Spinal cord (tissue), 10 donors: ENCODE measurements around the gene AP2A2. TPM values are rescaled to one million over a fixed set of nuclear protein-coding genes. Genes with fewer than 3 reads are reported as not detected.

Experiments
- DNase-seq, 6 donors: peaks; one replicate each; pipeline versions ENCODE4 v3.0.0 to v3.0.0-alpha.2; 2013 to 2015; ENCODE audit warnings: low spot score in 6 of 6, low read depth in 4 of 6
- H3K27ac ChIP-seq: one replicate; pipeline ENCODE4 v1.5.1; 2013; ENCODE audit warnings: low read depth, low read length, control low read depth
- H3K27me3 ChIP-seq: one replicate; pipeline ENCODE4 v1.6.1; 2013; ENCODE audit warnings: low read length; ENCODE audit not compliant: control insufficient read depth, insufficient read depth
- H3K36me3 ChIP-seq: one replicate; pipeline ENCODE4 v1.6.1; 2013; ENCODE audit warnings: low read length; ENCODE audit not compliant: control insufficient read depth, insufficient read depth
- H3K4me1 ChIP-seq: one replicate; pipeline ENCODE4 v1.6.1; 2013; ENCODE audit warnings: low read length; ENCODE audit not compliant: control insufficient read depth, insufficient read depth
- H3K4me3 ChIP-seq: one replicate; pipeline ENCODE4 v1.5.1; 2013; ENCODE audit warnings: low read depth, low read length, control low read depth
- H3K9me3 ChIP-seq: one replicate; pipeline ENCODE4 v1.6.1; 2013; ENCODE audit warnings: low read length; ENCODE audit not compliant: control insufficient read depth, insufficient read depth
- WGBS: methylation state at CpG from one replicate; pipeline ENCODE4 v1.1.5; 2013; ENCODE audit warnings: missing lambda C conversion rate; ENCODE audit not compliant: insufficient coverage; 5-methylcytosine and 5-hydroxymethylcytosine counted together
- polyA plus RNA-seq, 2 donors: library from polyadenylated mRNA; unstranded; fragments of 120-200 nt; gene quantifications; one replicate each; pipeline ENCODE4 v1.2.1, GENCODE V29; 2013; ENCODE audit not compliant: insufficient read length in 2 of 2
- total RNA-seq, 2 donors: library from RNA; depleted of rRNA in 1 of 2; stranded (reverse); fragments of 120-200 nt in 1 of 2; fragments of >200 nt in 1 of 2; gene quantifications; one replicate each; pipeline versions ENCODE4 v1.2.3 to v1.2.4, GENCODE V29; 2013 to 2014
- donor health status: healthy.

The AP2A2 gene
- total and polyA plus RNA-seq, 4 donors: 46.4 to 132 (median 82.1) TPM

DNA sequence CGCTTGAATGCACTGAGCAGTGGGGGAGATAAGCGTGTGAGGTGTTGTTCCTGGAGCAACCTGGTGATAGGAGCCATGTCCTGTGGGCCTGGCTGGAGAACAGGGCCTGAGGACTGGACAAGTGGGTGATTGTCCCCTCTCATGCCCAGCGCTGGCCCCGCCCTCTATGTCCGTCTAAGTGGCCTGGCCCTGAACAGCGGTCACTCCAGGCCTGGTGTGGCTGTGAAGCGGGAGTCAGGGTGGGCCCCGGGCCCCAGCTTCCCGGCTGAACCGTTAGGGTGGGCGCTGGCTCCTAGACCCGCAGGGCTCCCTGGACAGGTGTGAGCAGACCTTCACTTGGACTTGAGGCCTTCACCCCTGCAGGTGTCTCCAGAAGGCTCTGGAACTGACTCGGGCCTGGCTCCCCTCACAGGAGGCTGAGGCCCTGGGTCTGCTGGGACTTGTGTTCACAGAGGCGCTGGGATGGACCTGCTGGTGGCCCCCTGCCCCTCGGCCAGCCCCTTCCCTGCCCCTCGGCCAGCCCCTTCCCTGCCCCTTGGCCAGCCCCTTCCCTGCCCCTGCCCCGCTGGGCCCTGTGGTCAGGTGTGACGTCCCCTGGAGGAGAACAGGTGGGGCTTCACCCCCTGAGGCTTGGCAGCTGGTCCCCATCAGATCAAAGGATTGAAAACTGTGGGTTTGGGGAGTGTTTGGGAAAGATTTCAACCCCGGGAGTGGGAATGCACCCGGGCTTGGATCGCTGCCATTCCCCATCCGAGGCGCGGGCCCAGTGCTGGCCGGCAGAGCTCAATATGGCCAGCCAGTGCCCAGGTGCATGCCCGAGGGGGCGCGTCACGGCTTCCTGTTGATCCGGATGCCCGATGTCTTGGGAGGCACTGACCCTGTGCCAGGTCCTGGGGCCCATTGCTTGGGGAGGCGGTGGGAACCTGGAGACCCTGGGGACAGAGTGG lies 114.1 kb downstream of the AP2A2 start:
- Histone ChIP-seq H3K9me3 (no peaks in the 10 kb centered on the region), H3K4me1 (peaks cover 6% of the 10 kb centered on the region), H3K36me3 (peaks cover 5% of the 10 kb centered on the region), H3K27ac (no peak overlapping the region), H3K27me3 (no peaks in the 10 kb centered on the region), H3K4me3 (no peak overlapping the region)
- DNase-seq: no peak
- WGBS: 77% methylated on average over 30 of the region's 32 CpGs

DNA sequence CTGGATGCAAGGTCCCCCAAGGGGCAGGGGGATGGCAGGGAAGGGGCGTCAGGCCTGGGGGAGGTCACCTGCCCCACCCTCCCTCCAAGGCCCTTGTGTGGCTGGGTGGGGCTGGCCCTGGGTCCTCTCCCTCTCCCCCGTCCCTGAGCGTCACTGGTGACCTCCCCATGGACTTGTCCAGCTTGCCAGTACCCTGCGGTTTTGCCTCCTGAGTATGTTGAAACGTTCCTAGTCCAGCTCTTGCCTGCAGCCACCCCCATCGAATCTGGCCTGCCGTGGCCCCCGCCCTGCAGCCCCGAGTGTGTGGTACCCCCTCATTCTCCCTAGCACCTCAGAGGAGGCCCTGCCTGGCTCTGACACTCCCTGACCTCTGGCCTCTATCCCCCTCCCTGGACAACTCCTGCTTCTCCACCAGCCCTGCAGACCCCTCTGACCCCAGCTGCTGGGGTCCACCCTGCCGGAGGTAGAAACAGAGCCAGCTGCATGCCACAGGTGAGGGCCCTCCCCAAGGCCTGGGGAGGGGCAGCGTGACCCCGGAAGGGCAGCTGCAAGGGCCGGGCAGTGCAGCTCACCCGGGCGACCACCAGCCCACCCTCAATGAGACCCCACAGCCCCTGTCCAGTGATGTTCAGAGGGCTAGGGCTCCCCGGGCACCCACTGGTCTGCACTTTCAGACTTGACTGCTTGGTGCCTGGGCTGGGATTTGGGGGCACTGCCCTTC lies 114.9 kb downstream of the AP2A2 start:
- H3K4me3 ChIP-seq: no peak overlapping the region
- H3K36me3 ChIP-seq: peaks cover 5% of the 10 kb centered on the region
- H3K4me1 ChIP-seq: peaks cover 6% of the 10 kb centered on the region
- WGBS: 77% methylated on average over 15 of the region's 16 CpGs
- no peak overlapping the region for H3K27ac ChIP-seq
- H3K9me3 ChIP-seq: no peaks in the 10 kb centered on the region
- H3K27me3 ChIP-seq: no peaks in the 10 kb centered on the region
- DNase-seq: no peak

DNA sequence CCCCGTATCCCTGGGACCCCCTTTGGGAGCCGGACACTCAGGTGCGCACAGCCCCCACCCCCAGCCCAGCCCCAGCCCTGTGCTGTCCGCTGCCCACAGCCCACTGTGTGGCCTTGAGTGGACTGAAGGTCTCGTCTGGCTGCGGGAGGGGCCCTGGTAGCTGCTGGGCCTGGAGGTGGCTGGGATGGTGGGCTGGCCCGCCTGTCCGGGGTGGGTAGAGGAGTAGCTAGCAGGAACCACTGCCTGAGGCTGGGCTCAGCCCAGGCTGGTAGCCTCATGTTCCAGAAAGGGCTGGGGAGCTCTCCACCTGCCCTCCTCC lies 115.4 kb downstream of the AP2A2 start:
- Histone ChIP-seq H3K27me3 (no peaks in the 10 kb centered on the region), H3K4me3 (no peak overlapping the region), H3K36me3 (peaks cover 5% of the 10 kb centered on the region), H3K9me3 (no peaks in the 10 kb centered on the region), H3K27ac (no peak overlapping the region), H3K4me1 (peaks cover 6% of the 10 kb centered on the region)
- no peak for DNase-seq
- 80% methylated on average over 5 of the region's 8 CpGs for WGBS

GRCh38 chr11:1041471-1041870 lies 115.8 kb downstream of the AP2A2 start:
- DNase-seq: no peak
- Histone ChIP-seq H3K4me1 (peaks cover 6% of the 10 kb centered on the region), H3K27ac (no peak overlapping the region), H3K36me3 (peaks cover 5% of the 10 kb centered on the region), H3K4me3 (no peak overlapping the region), H3K27me3 (no peaks in the 10 kb centered on the region), H3K9me3 (no peaks in the 10 kb centered on the region)
- 74% methylated on average over 9 of the region's 9 CpGs for WGBS

- H3K4me3 ChIP-seq: no peak overlapping the region
- H3K27me3 ChIP-seq: no peaks in the 10 kb centered on the region
- WGBS: 77% methylated on average over 16 of the region's 18 CpGs
- peaks cover 2% of the 10 kb centered on the region for H3K36me3 ChIP-seq
- H3K4me1 ChIP-seq: peaks cover 6% of the 10 kb centered on the region
- H3K27ac ChIP-seq: no peak overlapping the region
- DNase-seq: no peak
- no peaks in the 10 kb centered on the region for H3K9me3 ChIP-seq
Observed at GRCh38 chr11:1041936-1042608, 116.4 kb downstream of the AP2A2 start.

- no peak for DNase-seq
- no peaks in the 10 kb centered on the region for H3K9me3 ChIP-seq
- 88% methylated on average over 26 of the region's 26 CpGs for WGBS
- peaks cover 6% of the 10 kb centered on the region for H3K4me1 ChIP-seq
- H3K27me3 ChIP-seq: no peaks in the 10 kb centered on the region
- H3K27ac ChIP-seq: no peak overlapping the region
- H3K36me3 ChIP-seq: peaks cover 2% of the 10 kb centered on the region
- no peak overlapping the region for H3K4me3 ChIP-seq
Observed at GRCh38 chr11:1042626-1043562, 117.2 kb downstream of the AP2A2 start.

GRCh38 chr11:1043563-1044096 lies 118.0 kb downstream of the AP2A2 start:
- H3K4me3 ChIP-seq: no peak overlapping the region
- no peaks in the 10 kb centered on the region for H3K27me3 ChIP-seq
- peaks cover 6% of the 10 kb centered on the region for H3K4me1 ChIP-seq
- H3K27ac ChIP-seq: no peak overlapping the region
- DNase-seq: peak in 1 of 6 donors; percentile 28
- no peaks in the 10 kb centered on the region for H3K9me3 ChIP-seq
- peaks cover 2% of the 10 kb centered on the region for H3K36me3 ChIP-seq
- WGBS: 85% methylated on average over 17 of the region's 20 CpGs

DNA sequence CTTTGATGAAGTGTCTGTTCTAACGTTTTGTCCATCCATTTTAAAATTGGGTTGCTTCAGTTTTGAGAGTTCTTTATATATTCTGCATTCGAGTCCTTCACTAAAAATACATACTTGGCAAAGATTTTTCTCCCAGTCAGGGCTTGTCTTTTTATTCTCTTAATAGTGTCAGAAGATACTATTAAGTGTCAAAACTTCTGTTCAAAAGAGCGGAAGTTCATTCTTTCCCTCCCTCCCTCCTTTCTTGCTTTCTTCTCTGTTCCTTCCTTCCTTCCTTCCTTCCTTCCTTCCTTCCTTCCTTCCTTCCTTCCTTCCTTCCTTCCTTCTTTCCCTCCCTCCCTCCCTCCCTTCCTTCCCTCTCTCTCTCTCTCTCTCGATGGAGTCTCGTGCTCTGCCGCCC lies 118.5 kb downstream of the AP2A2 start:
- Histone ChIP-seq H3K27me3 (no peaks in the 10 kb centered on the region), H3K4me1 (peaks cover 6% of the 10 kb centered on the region), H3K36me3 (peaks cover 2% of the 10 kb centered on the region), H3K27ac (no peak overlapping the region), H3K9me3 (no peaks in the 10 kb centered on the region), H3K4me3 (no peak overlapping the region)
- no CpG with 5 or more reads among the region's 6 CpGs for WGBS
- DNase-seq: no peak
